Middle frontal gyrus (tissue), 1 donor: ENCODE results near the gene TMEM41B.
A peak's percentile ranks its signal among the peaks of the same experiment; 100 is the strongest.
"Not testable (repeated sequence)": the region's sequence is repeated elsewhere in the genome, so short reads cannot be mapped to it uniquely, and the experiment has no call there.

ENCODE experiments used
- DNase-seq: peaks from one replicate; pipeline ENCODE4 v3.0.0-alpha.2; 2015; ENCODE audit warnings: low spot score; ENCODE audit errors: extremely low spot score

Gene TMEM41B

DNA sequence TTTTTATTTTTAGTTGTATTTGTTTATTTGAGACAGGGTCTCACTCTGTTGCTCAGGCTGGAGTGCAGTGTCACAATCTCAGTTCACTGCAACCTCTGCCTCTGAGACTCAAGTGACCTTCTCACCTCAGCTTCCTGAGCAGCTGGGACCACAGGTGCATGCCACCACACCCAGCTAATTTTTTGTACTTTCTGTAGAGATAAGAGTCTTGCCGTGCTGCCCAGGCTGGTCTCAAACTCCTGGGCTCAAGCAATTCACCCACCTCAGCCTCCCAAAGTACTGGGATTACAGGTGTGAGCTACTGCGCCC lies 53.6 kb downstream of the TMEM41B start:
- not testable (repeated sequence) for DNase-seq

GRCh38 chr11:9259981-9260837 lies 54.2 kb downstream of the TMEM41B start:
- no peak for DNase-seq

GRCh38 chr11:9258279-9258678 lies 56.1 kb downstream of the TMEM41B start:
- DNase-seq = not testable (repeated sequence)

DNA sequence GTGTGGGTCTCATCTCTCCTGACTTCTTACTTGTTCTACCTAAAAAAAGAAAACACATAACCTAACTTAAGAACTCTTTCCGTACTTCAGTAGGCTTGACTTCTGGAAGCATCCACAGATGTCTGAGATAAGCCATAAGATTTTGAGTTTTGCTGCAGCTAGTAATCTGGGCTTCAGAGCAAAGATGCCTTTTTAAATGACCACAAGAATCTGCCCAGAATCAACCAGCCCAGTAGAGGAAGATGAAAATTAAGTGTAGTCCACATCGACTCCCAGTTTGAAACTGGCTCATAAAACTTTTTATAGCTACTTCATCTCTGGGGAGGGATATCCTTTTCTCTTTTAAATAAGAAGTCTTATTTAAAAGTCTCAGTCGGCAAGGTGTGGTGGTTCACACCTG lies 60.0 kb downstream of the TMEM41B start:
- no peak for DNase-seq

DNA sequence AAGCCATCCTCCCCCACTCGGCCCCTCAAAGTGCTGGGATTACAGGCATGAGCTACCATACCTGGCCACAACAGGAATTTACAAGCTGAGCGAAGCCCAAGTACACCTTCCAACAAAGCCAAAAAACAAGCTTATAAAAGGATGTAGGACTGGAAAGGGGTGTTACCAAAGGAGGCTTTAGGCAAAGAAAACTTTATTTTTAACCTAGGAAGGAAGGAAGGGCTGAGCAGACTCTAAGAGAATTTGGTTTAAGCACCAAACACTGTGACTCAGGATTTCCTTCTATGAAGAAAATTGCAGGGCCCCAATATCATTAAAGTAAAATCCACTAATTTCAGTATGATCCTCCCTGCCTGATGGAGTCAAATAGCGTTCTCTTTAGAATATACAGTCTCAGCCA lies 61.3 kb downstream of the TMEM41B start:
- DNase-seq = no peak

- no peak for DNase-seq
Observed at GRCh38 chr11:9251311-9251710, 63.1 kb downstream of the TMEM41B start.

- no peak for DNase-seq
Observed at GRCh38 chr11:9250139-9250582, 64.2 kb downstream of the TMEM41B start.

DNA sequence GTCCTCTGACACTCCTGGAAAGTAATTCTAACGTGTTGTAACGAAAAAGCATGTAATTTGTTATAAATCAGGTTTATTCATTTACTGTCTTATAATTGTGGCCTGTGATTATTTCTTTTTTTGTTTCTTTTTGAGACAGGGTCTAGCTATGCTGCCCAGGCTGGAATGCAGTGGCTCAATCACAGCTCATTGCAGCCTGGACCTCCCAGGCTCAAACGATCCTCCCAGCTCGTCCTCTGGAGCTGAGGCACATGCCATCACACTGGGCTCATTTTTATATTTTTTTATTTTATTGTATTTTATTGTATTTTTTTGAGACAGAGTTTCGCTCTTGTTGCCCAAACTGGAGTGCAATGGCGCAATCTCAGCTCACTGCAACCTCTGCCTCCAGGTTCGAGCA lies 65.1 kb downstream of the TMEM41B start:
- no peak for DNase-seq

DNA sequence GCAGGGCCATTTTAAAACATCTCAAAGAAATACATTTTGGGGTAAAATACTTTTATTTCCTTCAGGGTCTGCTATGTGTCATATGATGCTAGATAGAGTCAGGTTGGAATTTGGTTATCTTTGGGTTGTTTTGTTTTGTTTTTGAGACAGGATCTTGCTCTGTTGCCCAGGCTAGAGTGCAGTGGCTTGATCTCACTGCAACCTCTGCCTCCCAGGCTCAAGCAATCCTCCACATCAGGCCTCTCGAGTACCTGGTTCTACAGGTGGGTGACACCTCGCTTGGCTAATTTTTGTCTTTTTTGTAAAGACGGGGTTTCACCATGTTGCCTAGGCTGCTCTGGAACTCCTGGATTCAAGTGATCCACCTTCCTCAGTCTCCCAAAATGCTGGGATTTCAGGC lies 66.5 kb downstream of the TMEM41B start:
- no peak for DNase-seq

- DNase-seq = not testable (repeated sequence)
Observed at GRCh38 chr11:9236242-9236641, 78.2 kb downstream of the TMEM41B start.

- DNase-seq = no peak
Observed at GRCh38 chr11:9232482-9232881, 81.9 kb downstream of the TMEM41B start.

DNA sequence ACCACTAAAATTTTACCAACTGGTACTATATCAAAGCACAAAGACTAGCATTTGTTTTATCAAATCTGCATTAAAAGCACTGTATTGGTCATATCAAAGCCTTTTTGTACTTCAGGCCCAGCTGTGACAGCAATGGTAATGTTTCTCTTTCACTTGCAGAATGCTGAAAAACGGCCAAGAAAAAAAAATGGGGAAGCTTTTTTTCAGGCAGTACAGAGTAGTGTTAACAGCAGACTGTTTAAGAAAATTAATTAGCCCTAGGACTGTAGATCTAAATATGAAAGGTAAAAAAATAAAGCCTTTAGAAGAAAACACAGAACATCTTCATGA lies 82.6 kb downstream of the TMEM41B start:
- DNase-seq = peak; percentile 71
